DMS79 (cell line): ENCODE measurements around the gene CNGA1.

Experiments used
- DNase-seq: peaks from one replicate; lab custom pipeline; 2025; lab: John Stamatoyannopoulos, UW

Gene CNGA1

GRCh38 chr4:48016141-48017107 lies at the start of gene CNGA1, which contains the start of gene NIPAL1:
TSS of gene CNGA1 (minus strand) at chr4:48016681. CDS start at chr4:47952689, 63,992 bp downstream.
TSS of gene NIPAL1 (plus strand) at chr4:48016772. CDS start at chr4:48016840, 68 bp downstream.
- DNase-seq: peak; percentile 30

- DNase-seq: no peak
These were observed 49.1 kb upstream of the CNGA1 start for GRCh38 chr4:48065587-48066052.

- no peak for DNase-seq
These were observed 47.9 kb upstream of the CNGA1 start for GRCh38 chr4:48064349-48064748.

GRCh38 chr4:48058617-48059530 lies 42.4 kb upstream of the CNGA1 start:
- DNase-seq: no peak

- no peak for DNase-seq
These were observed 34.6 kb upstream of the CNGA1 start for GRCh38 chr4:48051078-48051477.

- no peak for DNase-seq
These were observed 33.0 kb upstream of the CNGA1 start for GRCh38 chr4:48049483-48049882.

GRCh38 chr4:48047896-48048295 lies 31.4 kb upstream of the CNGA1 start:
- no peak for DNase-seq

- no peak for DNase-seq
These were observed 31.0 kb upstream of the CNGA1 start for GRCh38 chr4:48047421-48047844.

GRCh38 chr4:48046059-48046458 lies 29.6 kb upstream of the CNGA1 start:
- no peak for DNase-seq

GRCh38 chr4:48044298-48044697 lies 27.8 kb upstream of the CNGA1 start:
- DNase-seq: no peak

- no peak for DNase-seq
These were observed 27.0 kb upstream of the CNGA1 start for GRCh38 chr4:48043504-48043903.

- no peak for DNase-seq
These were observed 26.5 kb upstream of the CNGA1 start for GRCh38 chr4:48042979-48043461.

- no peak for DNase-seq
These were observed 25.2 kb upstream of the CNGA1 start for GRCh38 chr4:48041535-48042137.

GRCh38 chr4:48039561-48039960 lies 23.1 kb upstream of the CNGA1 start:
- DNase-seq: no peak

- DNase-seq: no peak
These were observed 22.2 kb upstream of the CNGA1 start for GRCh38 chr4:48038666-48039065.

- DNase-seq: no peak
These were observed 20.6 kb upstream of the CNGA1 start for GRCh38 chr4:48037117-48037462.

GRCh38 chr4:48035952-48036351 lies 19.5 kb upstream of the CNGA1 start:
- no peak for DNase-seq

GRCh38 chr4:48033825-48034413 lies 17.4 kb upstream of the CNGA1 start:
- DNase-seq: no peak

- no peak for DNase-seq
These were observed 16.9 kb upstream of the CNGA1 start for GRCh38 chr4:48033412-48033811.

GRCh38 chr4:48032721-48033120 lies 16.2 kb upstream of the CNGA1 start:
- DNase-seq: no peak

GRCh38 chr4:48031802-48032525 lies 15.5 kb upstream of the CNGA1 start:
- no peak for DNase-seq
